Osteoblast (primary cell): ENCODE measurements around the gene COL16A1. TPM values are rescaled to one million over a fixed set of nuclear protein-coding genes. Genes with fewer than 3 reads are reported as not detected.

Source experiments
- DNase-seq: peaks from one replicate; pipeline ENCODE4 v3.0.0; 2011; ENCODE audit warnings: low spot score, mixed read lengths; ENCODE audit not compliant: insufficient read length; ENCODE audit errors: missing footprints
- H2AFZ ChIP-seq: 2 replicates; pipeline ENCODE4 v1.6.0; 2011; ENCODE audit warnings: mild to moderate bottlenecking, low read length
- H3K27ac ChIP-seq: 2 replicates; pipeline ENCODE4 v1.5.1; 2011; ENCODE audit warnings: mild to moderate bottlenecking, low read depth, low read length, moderate library complexity
- H3K27me3 ChIP-seq: 2 replicates; pipeline ENCODE4 v1.6.0; 2012; ENCODE audit warnings: mild to moderate bottlenecking, control low read depth, inconsistent platforms, low read length, moderate library complexity; ENCODE audit not compliant: insufficient read depth
- H3K36me3 ChIP-seq: 2 replicates; pipeline ENCODE4 v1.5.1; 2011; ENCODE audit warnings: mild to moderate bottlenecking, low read length, control low read depth, moderate library complexity; ENCODE audit not compliant: insufficient read depth
- H3K4me1 ChIP-seq: 2 replicates; pipeline ENCODE4 v1.5.1; 2011; ENCODE audit warnings: mild to moderate bottlenecking, low read length, control low read depth, moderate library complexity; ENCODE audit not compliant: insufficient read depth
- H3K4me2 ChIP-seq: 2 replicates; pipeline ENCODE4 v1.6.0; 2011; ENCODE audit warnings: mild to moderate bottlenecking, low read length; ENCODE audit not compliant: insufficient read depth
- H3K4me3 ChIP-seq: fragments of 200-600 bp; sonication (generic); 3 replicates; pipeline ENCODE4 v1.5.1; 2012; ENCODE audit warnings: mild to moderate bottlenecking, low read length, inconsistent platforms; ENCODE audit not compliant: insufficient read depth
- H3K79me2 ChIP-seq: 2 replicates; pipeline ENCODE4 v1.6.0; 2012; ENCODE audit warnings: mild to moderate bottlenecking, low read length, control low read depth, inconsistent platforms; ENCODE audit not compliant: insufficient read depth
- H3K9me3 ChIP-seq: 2 replicates; pipeline ENCODE4 v1.5.1; 2011; ENCODE audit warnings: low read depth, low read length, control low read depth
- H4K20me1 ChIP-seq: 2 replicates; pipeline ENCODE4 v1.6.0; 2012; ENCODE audit warnings: mild to moderate bottlenecking, low read length, control low read depth; ENCODE audit not compliant: insufficient read depth
- CTCF ChIP-seq: IDR thresholded peaks from 2 replicates; pipeline ENCODE4 v1.5.1; 2011; ENCODE audit warnings: mild to moderate bottlenecking, low read depth, low read length, moderate library complexity; ENCODE audit errors: extremely low read depth
- total RNA-seq: library from RNA; depleted of rRNA; stranded (reverse); fragments of >200 nt; gene quantifications from 2 replicates; pipeline ENCODE4 v1.2.3, GENCODE V29; 2012

The COL16A1 gene
- total RNA-seq, 1 donor: 197 TPM

GRCh38 chr1:31639543-31639942 is 64.3 kb downstream of the COL16A1 start:
- Histone ChIP-seq H3K4me3 (no peak overlapping the region), H3K27me3 (no peaks in the 10 kb centered on the region), H3K36me3 (peaks cover 3% of the 10 kb centered on the region), H2AFZ (no peak overlapping the region), H3K27ac (peak overlapping the region; percentile 59), H3K9me3 (no peaks in the 10 kb centered on the region), H3K79me2 (peaks cover 89% of the 10 kb centered on the region), H3K4me2 (peak overlapping the region; percentile 21), H3K4me1 (peaks cover 27% of the 10 kb centered on the region), H4K20me1 (peaks cover 32% of the 10 kb centered on the region)
- peak; percentile 91 for DNase-seq
- no peak for TF ChIP-seq CTCF

- no peak for DNase-seq
- H3K79me2 ChIP-seq: peaks cover 86% of the 10 kb centered on the region
Observed at GRCh38 chr1:31637915-31638673, 65.7 kb downstream of the COL16A1 start.

GRCh38 chr1:31633117-31633516 is 70.7 kb downstream of the COL16A1 start:
- no peak overlapping the region for H3K4me3 ChIP-seq
- H3K79me2 ChIP-seq: peaks cover 57% of the 10 kb centered on the region
- H3K4me2 ChIP-seq: no peak overlapping the region
- peaks cover 55% of the 10 kb centered on the region for H3K36me3 ChIP-seq
- peak; percentile 62 for TF ChIP-seq CTCF
- no peak for DNase-seq
- no peaks in the 10 kb centered on the region for H3K9me3 ChIP-seq
- peaks cover 37% of the 10 kb centered on the region for H4K20me1 ChIP-seq
- no peaks in the 10 kb centered on the region for H3K27me3 ChIP-seq
- no peak overlapping the region for H3K27ac ChIP-seq
- H2AFZ ChIP-seq: no peak overlapping the region
- H3K4me1 ChIP-seq: peaks cover 5% of the 10 kb centered on the region

More at GRCh38 chr1:31637915-31638673, 65.7 kb downstream of the COL16A1 start:
- no peak overlapping the region for H3K4me2 ChIP-seq
- no peak for TF ChIP-seq CTCF
- H2AFZ ChIP-seq: no peak overlapping the region
- H3K27me3 ChIP-seq: no peaks in the 10 kb centered on the region
- H3K36me3 ChIP-seq: peaks cover 12% of the 10 kb centered on the region
- H4K20me1 ChIP-seq: peaks cover 33% of the 10 kb centered on the region
- no peak overlapping the region for H3K27ac ChIP-seq
- peaks cover 18% of the 10 kb centered on the region for H3K4me1 ChIP-seq
- no peaks in the 10 kb centered on the region for H3K9me3 ChIP-seq
- H3K4me3 ChIP-seq: no peak overlapping the region

GRCh38 chr1:31632649-31633048 is 71.2 kb downstream of the COL16A1 start:
- Histone ChIP-seq H3K27me3 (no peaks in the 10 kb centered on the region), H3K9me3 (no peaks in the 10 kb centered on the region), H3K4me1 (peaks cover 9% of the 10 kb centered on the region), H3K4me2 (no peak overlapping the region), H2AFZ (no peak overlapping the region), H3K4me3 (no peak overlapping the region), H3K27ac (no peak overlapping the region), H4K20me1 (peaks cover 35% of the 10 kb centered on the region), H3K79me2 (peaks cover 52% of the 10 kb centered on the region), H3K36me3 (peaks cover 57% of the 10 kb centered on the region)
- TF ChIP-seq CTCF: no peak
- DNase-seq: no peak
